NCI-H1436 treated with DMSO at 0.1 percent for 48 hours (cell line): Measurements from ENCODE around the gene C1orf50.
"Not testable (repeated sequence)": the region's sequence is repeated elsewhere in the genome, so short reads cannot be mapped to it uniquely, and the experiment has no call there.

Source experiments
- DNase-seq: peaks from one replicate; lab custom pipeline; 2025; lab: John Stamatoyannopoulos, UW

Gene C1orf50

GRCh38 chr1:42766741-42767509 is at the start of gene C1orf50, which contains the start of gene P3H1:
Gene C1orf50 (plus strand): TSS chr1:42767249. CDS start chr1:42767312, 63 bp downstream.
Gene P3H1 (minus strand): TSS chr1:42767028. CDS start chr1:42766971, 57 bp downstream.
- DNase-seq: peak; percentile 95

GRCh38 chr1:42720868-42721267 is 46.2 kb upstream of the C1orf50 start:
- no peak for DNase-seq

- DNase-seq: no peak
Observed at GRCh38 chr1:42721926-42722325, 45.1 kb upstream of the C1orf50 start.

- DNase-seq: not testable (repeated sequence)
Observed at GRCh38 chr1:42722403-42722802, 44.6 kb upstream of the C1orf50 start.

GRCh38 chr1:42723511-42723910 is 43.5 kb upstream of the C1orf50 start:
- DNase-seq: no peak

- not testable (repeated sequence) for DNase-seq
Observed at GRCh38 chr1:42725820-42726219, 41.2 kb upstream of the C1orf50 start.

- no peak for DNase-seq
Observed at GRCh38 chr1:42730002-42730401, 37.0 kb upstream of the C1orf50 start.

- DNase-seq: no peak
Observed at GRCh38 chr1:42730988-42731387, 36.1 kb upstream of the C1orf50 start.

GRCh38 chr1:42731585-42731984 is 35.5 kb upstream of the C1orf50 start:
- DNase-seq: no peak

- no peak for DNase-seq
Observed at GRCh38 chr1:42732126-42732680, 34.8 kb upstream of the C1orf50 start.

- no peak for DNase-seq
Observed at GRCh38 chr1:42733415-42734200, 33.4 kb upstream of the C1orf50 start.

GRCh38 chr1:42734201-42735035 is 32.6 kb upstream of the C1orf50 start:
- no peak for DNase-seq

GRCh38 chr1:42735056-42735455 is 32.0 kb upstream of the C1orf50 start:
- DNase-seq: no peak

- DNase-seq: no peak
Observed at GRCh38 chr1:42735477-42736105, 31.5 kb upstream of the C1orf50 start.

- no peak for DNase-seq
Observed at GRCh38 chr1:42736152-42736551, 30.9 kb upstream of the C1orf50 start.

- no peak for DNase-seq
Observed at GRCh38 chr1:42736571-42737200, 30.4 kb upstream of the C1orf50 start.

GRCh38 chr1:42737257-42737656 is 29.8 kb upstream of the C1orf50 start:
- no peak for DNase-seq

- DNase-seq: no peak
Observed at GRCh38 chr1:42737986-42738677, 28.9 kb upstream of the C1orf50 start.

GRCh38 chr1:42738678-42739226 is 28.3 kb upstream of the C1orf50 start:
- DNase-seq: no peak
